SK-N-SH (cell line): ENCODE data around the gene USP10. TPM values are rescaled to one million over a fixed set of nuclear protein-coding genes. Genes with fewer than 3 reads are reported as not detected.

Experiments
- CTCF ChIA-PET: fragments of 300-600, 350-600 bp; formaldehyde crosslinking; extraction: SDS; loops from one replicate; lab custom pipeline; 2021; lab: Yijun Ruan, JAX
- POLR2A ChIA-PET: fragments of 350-600 bp; sonication (Branson Sonifier 250); formaldehyde crosslinking; extraction: SDS; loops from one replicate; lab custom pipeline; 2020; ENCODE audit warnings: antibody characterized with exemption, inconsistent platforms; lab: Yijun Ruan, JAX
- DNase-seq: peaks from one replicate; pipeline ENCODE4 v3.0.0; 2012
- H2AFZ ChIP-seq: fragments of 200-600 bp; sonication (generic); 2 replicates; pipeline ENCODE4 v1.8.1; 2016; ENCODE audit warnings: antibody characterized with exemption, mild to moderate bottlenecking, low read depth
- H3F3A ChIP-seq: fragments of 200-600 bp; sonication (generic); replicated peaks from 2 replicates; pipeline ENCODE3; 2016; ENCODE audit warnings: antibody characterized with exemption, mild to moderate bottlenecking; ENCODE audit not compliant: insufficient read depth
- H3K27ac ChIP-seq, 2 experiments: fragments of 200-500 bp in 1 of 2; fragments of 200-600 bp in 1 of 2; sonication (Bioruptor generic) in 1 of 2; sonication (generic), shearing (Covaris generic) in 1 of 2; 2 replicates each; pipeline versions ENCODE4 v1.5.1 to v1.6.1; 2014 to 2016; ENCODE audit warnings: low read depth in 2 of 2, inconsistent platforms in 1 of 2, low read length in 1 of 2, mild to moderate bottlenecking in 1 of 2, mixed read lengths in 1 of 2
- H3K27me3 ChIP-seq: fragments of 200-600 bp; sonication (generic), shearing (Covaris generic); 2 replicates; pipeline ENCODE4 v1.6.1; 2016; ENCODE audit warnings: mixed run types; ENCODE audit not compliant: insufficient read depth
- H3K36me3 ChIP-seq, 2 experiments: fragments of 200-500 bp in 1 of 2; fragments of 200-600 bp in 1 of 2; sonication (Bioruptor generic) in 1 of 2; sonication (generic) in 1 of 2; replicated peaks in 1 of 2; 2 replicates each; pipeline versions ENCODE3 to v1.5.1; 2014 to 2016; ENCODE audit warnings: low read length in 1 of 2, mild to moderate bottlenecking in 1 of 2; ENCODE audit not compliant: insufficient read depth in 2 of 2, control insufficient read depth in 1 of 2
- H3K4me1 ChIP-seq, 2 experiments: fragments of 200-500 bp in 1 of 2; fragments of 200-600 bp in 1 of 2; sonication (Bioruptor generic) in 1 of 2; sonication (generic), shearing (Covaris generic) in 1 of 2; 2 replicates each; pipeline versions ENCODE4 v1.5.1 to v1.6.1; 2014 to 2016; ENCODE audit warnings: low read depth in 1 of 2, low read length in 1 of 2, mixed run types in 1 of 2; ENCODE audit not compliant: insufficient read depth in 2 of 2, control insufficient read depth in 1 of 2
- H3K4me2 ChIP-seq: fragments of 200-600 bp; sonication (generic), shearing (Covaris generic); 2 replicates; pipeline ENCODE4 v1.6.1; 2017; ENCODE audit warnings: mixed run types
- H3K4me3 ChIP-seq, 2 experiments: fragments of 200-500 bp in 1 of 2; fragments of 200-600 bp in 1 of 2; sonication (Bioruptor generic) in 1 of 2; sonication (generic), shearing (Covaris generic) in 1 of 2; 2 replicates each; pipeline versions ENCODE4 v1.5.1 to v1.8.1; 2014 to 2016; ENCODE audit warnings: low read depth in 2 of 2, inconsistent platforms in 1 of 2, low read length in 1 of 2, mild to moderate bottlenecking in 1 of 2, mixed read lengths in 1 of 2, moderate library complexity in 1 of 2
- H3K79me2 ChIP-seq: fragments of 200-600 bp; sonication (generic); 2 replicates; pipeline ENCODE4 v1.8.1; 2017; ENCODE audit warnings: mild to moderate bottlenecking; ENCODE audit not compliant: insufficient read depth
- H3K9ac ChIP-seq: fragments of 200-600 bp; sonication (generic); 2 replicates; pipeline ENCODE4 v1.6.1; 2017; ENCODE audit warnings: mixed run types
- H3K9me2 ChIP-seq: fragments of 200-600 bp; sonication (generic); 2 replicates; pipeline ENCODE4 v1.6.1; 2017; ENCODE audit warnings: mixed run types
- H3K9me3 ChIP-seq: fragments of 200-600 bp; sonication (generic); 2 replicates; pipeline ENCODE4 v1.6.1; 2017; ENCODE audit warnings: mixed run types, mild to moderate bottlenecking, moderate library complexity
- H4K20me1 ChIP-seq: fragments of 200-600 bp; sonication (generic); 2 replicates; pipeline ENCODE4 v1.6.1; 2017; ENCODE audit warnings: mild to moderate bottlenecking, mixed run types; ENCODE audit not compliant: insufficient read depth
- EZH2phosphoT487 ChIP-seq: fragments of 200-600 bp; sonication (generic); IDR thresholded peaks from 2 replicates; pipeline ENCODE4 v1.6.1; 2017; ENCODE audit warnings: low read depth, mixed run types, mild to moderate bottlenecking, antibody characterized with exemption, moderate library complexity, borderline replicate concordance
- FOXJ3 ChIP-seq: sonication (generic); formaldehyde crosslinking; IDR thresholded peaks from 2 replicates; pipeline ENCODE4 v1.5.1; 2020; ENCODE audit warnings: mild to moderate bottlenecking, missing genetic modification reagents
- FOXM1 ChIP-seq: IDR thresholded peaks from 2 replicates; pipeline ENCODE4 v1.4.0; 2012; ENCODE audit warnings: low read depth, mild to moderate bottlenecking
- JUND ChIP-seq: IDR thresholded peaks from 2 replicates; pipeline ENCODE4 v1.4.0; 2012
- SIN3A ChIP-seq: IDR thresholded peaks from 2 replicates; pipeline ENCODE4 v1.6.1; 2012; ENCODE audit warnings: low read depth, mild to moderate bottlenecking, low read length, moderate library complexity, borderline replicate concordance
- WGBS: methylation state at CpG from one replicate; pipeline ENCODE4 v1.1.6; 2017; ENCODE audit warnings: low lambda C conversion rate; 5-methylcytosine and 5-hydroxymethylcytosine counted together
- polyA plus RNA-seq, 3 experiments: library from polyadenylated mRNA; depleted of rRNA; stranded (reverse); fragments of >200 nt; gene quantifications; 2 replicates each; pipeline ENCODE4 v1.2.3, GENCODE V29; 2012
- TF ChIP-seq, protein P1 (sequence below): fragments of 150-350 bp; IDR thresholded peaks from 2 replicates; pipeline ENCODE4 v1.6.1; 2016; ENCODE audit warnings: mild to moderate bottlenecking, low read depth, low read length

Gene USP10
- polyA plus RNA-seq, 1 of the 3 experiments (the other 2 are of a cell fraction): 49.2 TPM

DNA sequence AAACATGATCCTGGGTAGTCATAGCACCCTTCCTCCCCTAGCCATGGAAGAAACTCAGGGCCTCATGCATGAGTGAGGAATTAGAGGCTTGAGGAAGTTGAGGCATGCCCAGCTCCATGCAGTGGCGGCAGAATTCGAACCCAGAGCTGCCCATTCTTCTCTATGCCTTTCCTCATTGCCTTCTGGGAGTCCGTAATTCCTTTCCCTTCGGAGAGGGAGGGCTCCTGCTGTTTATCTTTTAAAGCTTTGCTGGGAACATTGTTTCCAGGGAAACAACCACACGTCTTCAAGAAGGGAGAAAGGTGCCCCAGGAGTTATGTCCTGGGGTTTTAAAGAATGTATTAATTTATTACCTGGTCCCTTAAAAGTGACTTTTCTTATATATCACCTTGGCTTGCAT is 128.5 kb downstream of the USP10 start:
- H3K79me2 ChIP-seq: no peaks in the 10 kb centered on the region
- H3K27me3 ChIP-seq: no peaks in the 10 kb centered on the region
- peaks cover 18 to 25% of the 10 kb centered on the region in 2 experiments; a peak in 2 of 4 replicates for H3K4me1 ChIP-seq
- no peaks in the 10 kb centered on the region for H4K20me1 ChIP-seq
- TF ChIP-seq, protein P1, sequence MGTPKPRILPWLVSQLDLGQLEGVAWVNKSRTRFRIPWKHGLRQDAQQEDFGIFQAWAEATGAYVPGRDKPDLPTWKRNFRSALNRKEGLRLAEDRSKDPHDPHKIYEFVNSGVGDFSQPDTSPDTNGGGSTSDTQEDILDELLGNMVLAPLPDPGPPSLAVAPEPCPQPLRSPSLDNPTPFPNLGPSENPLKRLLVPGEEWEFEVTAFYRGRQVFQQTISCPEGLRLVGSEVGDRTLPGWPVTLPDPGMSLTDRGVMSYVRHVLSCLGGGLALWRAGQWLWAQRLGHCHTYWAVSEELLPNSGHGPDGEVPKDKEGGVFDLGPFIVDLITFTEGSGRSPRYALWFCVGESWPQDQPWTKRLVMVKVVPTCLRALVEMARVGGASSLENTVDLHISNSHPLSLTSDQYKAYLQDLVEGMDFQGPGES: no peak
- TF ChIP-seq FOXJ3 (no peak), EZH2phosphoT487 (no peak), FOXM1 (no peak), SIN3A (no peak), JUND (no peak)
- H3K27ac ChIP-seq: no peak overlapping the region
- no peak overlapping the region for H3K9ac ChIP-seq
- ChIA-PET CTCF (interaction anchor here (0.7 to 1.6 kb wide), 3 partner anchors 90 to 143 kb away, joined by 3 to 7 read pairs (median 4); no protein-coding TSS in a partner anchor), POLR2A (no interaction called here)
- peak overlapping the region; percentile 61; the same call in 1 of the 2 replicates for H3K4me2 ChIP-seq
- no peaks in the 10 kb centered on the region for H3K9me3 ChIP-seq
- H3K36me3 ChIP-seq: no peaks in the 10 kb centered on the region
- no peak overlapping the region for H3K4me3 ChIP-seq
- H3F3A ChIP-seq: peaks cover 17% of the 10 kb centered on the region
- DNase-seq: no peak
- no peak overlapping the region for H2AFZ ChIP-seq
- H3K9me2 ChIP-seq: no peaks in the 10 kb centered on the region
- 92% methylated on average over 5 of the region's 5 CpGs for WGBS

Other genes with a start within 250 kb of the USP10 start
- gene MEAK7, start 195.3 kb upstream of the USP10 start, polyA plus RNA-seq (2012; rRNA removed): 11.9 and 19.0 TPM in 2 replicates
- gene COTL1, start 81.9 kb upstream of the USP10 start, polyA plus RNA-seq (2012; rRNA removed): 59.5 and 91.6 TPM in 2 replicates
- 39.8 and 43.3 TPM in 2 replicates for gene KLHL36, start 51.5 kb upstream of the USP10 start, polyA plus RNA-seq (2012; rRNA removed)
- gene CRISPLD2, start 120.0 kb downstream of the USP10 start, polyA plus RNA-seq (2012; rRNA removed): 5.3 and 6.3 TPM in 2 replicates